SK-N-SH treated with all-trans-retinoic acid at 6 μM for 48 hours (cell line): ENCODE measurements around the gene IQSEC1.

Source experiments
- ATAC-seq: fragments of 200-7000 bp; cut with Tn5 transposase; 3 replicates; pipeline ENCODE4 v1.9.1; 2020; ENCODE audit warnings: mild to moderate bottlenecking, moderate library complexity
- ARNTL ChIP-seq: fragments of 450-650 bp; formaldehyde crosslinking; IDR thresholded peaks from 2 replicates; pipeline ENCODE4 v1.5.0; 2020; ENCODE audit warnings: low read depth, mild to moderate bottlenecking, moderate library complexity, borderline replicate concordance
- BACH2 ChIP-seq: fragments of 250-450 bp; sonication (Bioruptor Pico); IDR thresholded peaks from 2 replicates; pipeline ENCODE4 v1.9.0; 2021; ENCODE audit warnings: mild to moderate bottlenecking, borderline replicate concordance
- CREB5 ChIP-seq: fragments of 250-450 bp; sonication (Bioruptor Pico); IDR thresholded peaks from 2 replicates; pipeline ENCODE4 v1.5.1; 2020; ENCODE audit warnings: low read depth, mild to moderate bottlenecking, moderate library complexity
- CSDC2 ChIP-seq: fragments of 250-450 bp; sonication (Bioruptor Pico); IDR thresholded peaks from 2 replicates; pipeline ENCODE4 v1.5.0; 2020; ENCODE audit warnings: mild to moderate bottlenecking, moderate library complexity
- CSRNP3 ChIP-seq: fragments of 250-450 bp; sonication (Bioruptor Pico); IDR thresholded peaks from 2 replicates; pipeline ENCODE4 v1.5.1; 2021; ENCODE audit warnings: mild to moderate bottlenecking, moderate library complexity
- ESRRG ChIP-seq: fragments of 250-450 bp; sonication (Bioruptor Pico); IDR thresholded peaks from 2 replicates; pipeline ENCODE4 v1.6.1; 2021; ENCODE audit warnings: mild to moderate bottlenecking
- GLIS3 ChIP-seq: fragments of 250-450 bp; sonication (Bioruptor Pico); IDR thresholded peaks from 2 replicates; pipeline ENCODE4 v1.5.0; 2020; ENCODE audit warnings: mild to moderate bottlenecking, moderate library complexity
- ISL1 ChIP-seq: fragments of 250-450 bp; sonication (Bioruptor Pico); IDR thresholded peaks from 2 replicates; pipeline ENCODE4 v2.1.2; 2022; ENCODE audit warnings: mild to moderate bottlenecking, moderate library complexity
- PATZ1 ChIP-seq: fragments of 250-450 bp; sonication (Bioruptor Pico); IDR thresholded peaks from 2 replicates; pipeline ENCODE4 v1.8.0; 2020; ENCODE audit warnings: mild to moderate bottlenecking, moderate library complexity, borderline replicate concordance
- POU6F1 ChIP-seq: fragments of 250-450 bp; sonication (Bioruptor Pico); IDR thresholded peaks from 2 replicates; pipeline ENCODE4 v1.8.0; 2021; ENCODE audit warnings: low read depth, mild to moderate bottlenecking, moderate library complexity, borderline replicate concordance
- PPARA ChIP-seq: fragments of 250-450 bp; sonication (Bioruptor Pico); IDR thresholded peaks from 2 replicates; pipeline ENCODE4 v1.5.0; 2020; ENCODE audit warnings: mild to moderate bottlenecking, borderline replicate concordance
- SNAI2 ChIP-seq: fragments of 250-450 bp; sonication (Bioruptor Pico); IDR thresholded peaks from 2 replicates; pipeline ENCODE4 v1.5.0; 2020; ENCODE audit warnings: mild to moderate bottlenecking, moderate library complexity
- TCF4 ChIP-seq: fragments of 250-450 bp; sonication (Bioruptor Pico); IDR thresholded peaks from 2 replicates; pipeline ENCODE4 v1.8.0; 2021; ENCODE audit warnings: mild to moderate bottlenecking, moderate library complexity, borderline replicate concordance
- TOX ChIP-seq: fragments of 250-450 bp; sonication (Bioruptor Pico); IDR thresholded peaks from 2 replicates; pipeline ENCODE4 v1.8.0; 2021; ENCODE audit warnings: mild to moderate bottlenecking, moderate library complexity, borderline replicate concordance
- TSHZ2 ChIP-seq: fragments of 250-450 bp; sonication (Bioruptor Pico); IDR thresholded peaks from 2 replicates; pipeline ENCODE4 v1.5.0; 2020; ENCODE audit warnings: mild to moderate bottlenecking, moderate library complexity
- ZC3H10 ChIP-seq: fragments of 250-450 bp; sonication (Bioruptor Pico); IDR thresholded peaks from 2 replicates; pipeline ENCODE4 v1.5.1; 2021; ENCODE audit warnings: mild to moderate bottlenecking, moderate library complexity
- ZFP3 ChIP-seq: fragments of 250-450 bp; sonication (Bioruptor Pico); IDR thresholded peaks from 2 replicates; pipeline ENCODE4 v1.5.0; 2020; ENCODE audit warnings: mild to moderate bottlenecking, moderate library complexity
- ZFP30 ChIP-seq: fragments of 450-650 bp; formaldehyde crosslinking; IDR thresholded peaks from 2 replicates; pipeline ENCODE4 v1.5.0; 2022; ENCODE audit warnings: mild to moderate bottlenecking, moderate library complexity
- ZNF565 ChIP-seq: fragments of 450-650 bp; formaldehyde crosslinking; conservative IDR thresholded peaks from 2 replicates; pipeline ENCODE4 v1.5.0; 2020; ENCODE audit warnings: low read depth, mild to moderate bottlenecking, moderate library complexity
- ZNF70 ChIP-seq: fragments of 450-650 bp; formaldehyde crosslinking; IDR thresholded peaks from 2 replicates; pipeline ENCODE4 v1.5.0; 2020; ENCODE audit warnings: mild to moderate bottlenecking, moderate library complexity
- ZNF8 ChIP-seq: fragments of 450-650 bp; formaldehyde crosslinking; IDR thresholded peaks from 2 replicates; pipeline ENCODE4 v1.5.0; 2020; ENCODE audit warnings: mild to moderate bottlenecking, moderate library complexity

The IQSEC1 gene

GRCh38 chr3:12999147-13000140 lies 73.8 kb downstream of the IQSEC1 start:
- no peak for ATAC-seq
- TF ChIP-seq CREB5 (CRISPR knock-in tag) (no peak), PATZ1 (CRISPR knock-in tag) (no peak), ZNF70 (no peak), ZC3H10 (CRISPR knock-in tag) (no peak), TOX (CRISPR knock-in tag) (no peak), TCF4 (CRISPR knock-in tag) (no peak), ARNTL (no peak)

- ATAC-seq, result no peak
- TF ChIP-seq POU6F1 (CRISPR knock-in tag), result no peak
- no peak for TF ChIP-seq ISL1
- no peak for TF ChIP-seq CSRNP3
- TF ChIP-seq TSHZ2 (CRISPR knock-in tag), result no peak
- no peak for TF ChIP-seq ZFP3 (CRISPR knock-in tag)
- TF ChIP-seq ZNF8 (CRISPR knock-in tag), result no peak
- no peak for TF ChIP-seq ESRRG (CRISPR knock-in tag)
- TF ChIP-seq BACH2 (CRISPR knock-in tag), result no peak
- no peak for TF ChIP-seq SNAI2 (CRISPR knock-in tag)
- TF ChIP-seq GLIS3 (CRISPR knock-in tag), result no peak
- no peak for TF ChIP-seq CSDC2 (CRISPR knock-in tag)
- TF ChIP-seq ZC3H10 (CRISPR knock-in tag), result no peak
- TF ChIP-seq ARNTL, result no peak
- no peak for TF ChIP-seq PPARA
- no peak for TF ChIP-seq ZFP30 (CRISPR knock-in tag)
- TF ChIP-seq PATZ1 (CRISPR knock-in tag), result no peak
- no peak for TF ChIP-seq ZNF565
Measured at GRCh38 chr3:12998648-12999047, 74.6 kb downstream of the IQSEC1 start.
